NCI-H69 (cell line): ENCODE measurements around the gene DDX24.
"Not testable (repeated sequence)": the region's sequence is repeated elsewhere in the genome, so short reads cannot be mapped to it uniquely, and the experiment has no call there.

ENCODE experiments used
- DNase-seq: peaks from one replicate; lab custom pipeline; 2025; lab: John Stamatoyannopoulos, UW

The DDX24 gene

GRCh38 chr14:94079891-94080620 is 946 bp downstream of the DDX24 start:
- peak; percentile 33 for DNase-seq

- no peak for DNase-seq
Measured at GRCh38 chr14:94077823-94078222, 3.2 kb downstream of the DDX24 start.

- DNase-seq: no peak
Measured at GRCh38 chr14:94077111-94077821, 3.7 kb downstream of the DDX24 start.

- DNase-seq: no peak
Measured at GRCh38 chr14:94075008-94075407, 6.0 kb downstream of the DDX24 start.

- no peak for DNase-seq
Measured at GRCh38 chr14:94074534-94074933, 6.5 kb downstream of the DDX24 start.

GRCh38 chr14:94072076-94072475 is 8.9 kb downstream of the DDX24 start:
- DNase-seq: not testable (repeated sequence)

- DNase-seq: peak; percentile 83
Measured at GRCh38 chr14:94066089-94066676, 14.8 kb downstream of the DDX24 start.

- DNase-seq: no peak
Measured at GRCh38 chr14:94062344-94062940, 18.6 kb downstream of the DDX24 start.

GRCh38 chr14:94059998-94060397 is 21.0 kb downstream of the DDX24 start:
- DNase-seq: no peak

GRCh38 chr14:94058674-94059138 is 22.3 kb downstream of the DDX24 start:
- no peak for DNase-seq

- DNase-seq: no peak
Measured at GRCh38 chr14:94058128-94058673, 22.8 kb downstream of the DDX24 start.

GRCh38 chr14:94056579-94057308 is 24.3 kb downstream of the DDX24 start:
- DNase-seq: no peak

GRCh38 chr14:94054936-94055335 is 26.1 kb downstream of the DDX24 start:
- DNase-seq: no peak

GRCh38 chr14:94054401-94054800 is 26.6 kb downstream of the DDX24 start:
- no peak for DNase-seq

- DNase-seq: no peak
Measured at GRCh38 chr14:94052662-94053061, 28.3 kb downstream of the DDX24 start.

GRCh38 chr14:94052199-94052598 is 28.8 kb downstream of the DDX24 start:
- no peak for DNase-seq

- DNase-seq: no peak
Measured at GRCh38 chr14:94051779-94052178, 29.2 kb downstream of the DDX24 start.

- DNase-seq: peak; percentile 25
Measured at GRCh38 chr14:94051115-94051514, 29.9 kb downstream of the DDX24 start.

GRCh38 chr14:94050231-94050880 is 30.6 kb downstream of the DDX24 start:
- DNase-seq: no peak

GRCh38 chr14:94049625-94050023 is 31.4 kb downstream of the DDX24 start:
- DNase-seq: no peak
